GM23248 (cell line): ENCODE measurements around the gene ZBED1.
"Not testable (repeated sequence)": the region's sequence is repeated elsewhere in the genome, so short reads cannot be mapped to it uniquely, and the experiment has no call there.

ENCODE experiments used
- EZH2 ChIP-seq: fragments of 200-600 bp; sonication (generic); IDR thresholded peaks from 2 replicates; pipeline ENCODE4 v1.6.1; 2018; ENCODE audit warnings: antibody characterized with exemption, mild to moderate bottlenecking; ENCODE audit not compliant: insufficient read depth, poor library complexity, severe bottlenecking
- EZH2phosphoT487 ChIP-seq: fragments of 200-600 bp; sonication (generic); IDR thresholded peaks from 2 replicates; pipeline ENCODE4 v1.6.1; 2018; ENCODE audit warnings: antibody characterized with exemption, moderate library complexity, mild to moderate bottlenecking, low read depth; ENCODE audit not compliant: insufficient read depth

DNA sequence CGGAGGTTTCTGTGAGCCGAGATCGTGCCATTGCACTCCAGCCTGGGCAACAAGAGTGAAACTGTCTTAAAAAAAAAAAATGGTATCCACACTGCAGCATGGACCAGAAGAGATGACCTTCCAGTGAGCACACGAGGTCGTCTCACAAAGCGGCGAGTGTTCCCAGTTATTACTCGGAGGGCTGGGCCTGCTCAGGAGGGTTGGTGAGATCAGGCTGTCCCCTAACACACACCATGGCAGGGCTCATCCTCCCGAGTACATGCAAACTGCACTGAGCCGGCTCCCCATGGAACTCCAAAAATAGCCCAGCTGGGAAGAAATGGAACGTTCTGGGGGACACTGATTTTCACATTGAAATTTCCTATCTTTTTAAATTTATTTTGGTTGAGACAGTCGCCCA, 19.2 kb downstream of the ZBED1 start:
- TF ChIP-seq EZH2, EZH2phosphoT487: not testable (repeated sequence)
